ENCODE measurements around the gene ESR1. TPM values are rescaled to one million over a fixed set of nuclear protein-coding genes. Genes with fewer than 3 reads are reported as not detected.

The ESR1 gene
- total RNA-seq, 1 experiment from 2014 or later, result not detected

- Mint-ChIP-seq H3K27me3 (ENCODE audit: low read depth) (no peaks in the 10 kb centered on the region; the same call in 1 of the 2 replicates), H3K4me3 (no peak overlapping the region), H3K36me3 (ENCODE audit: insufficient read depth in 1 of 3, low read depth in 3 of 3) (no peaks in the 10 kb centered on the region), H3K9me3 (no peaks in the 10 kb centered on the region), H3K27ac (no peak overlapping the region), H3K4me1 (peaks cover 17 to 19% of the 10 kb centered on the region in 2 experiments)
- H3K23me2 ChIP-seq (ENCODE audit: insufficient read length, low read depth, low read length, poor library complexity, severe bottlenecking), result no peaks in the 10 kb centered on the region
- no peak overlapping the region for H3K4me2 ChIP-seq (ENCODE audit: insufficient read depth, insufficient read length, low read length)
- H3K18ac ChIP-seq (ENCODE audit: insufficient read length, low read depth, low read length), result no peak overlapping the region
- no CpG with 5 or more reads among the region's 6 CpGs for WGBS (ENCODE audit: extremely low coverage, insufficient read length, low lambda C conversion rate)
- no peak overlapping the region for H3T11ph ChIP-seq (ENCODE audit: low read length)
- H4K91ac ChIP-seq (ENCODE audit: insufficient read length, low read depth, low read length), result no peak overlapping the region
- TF ChIP-seq, protein P1, sequence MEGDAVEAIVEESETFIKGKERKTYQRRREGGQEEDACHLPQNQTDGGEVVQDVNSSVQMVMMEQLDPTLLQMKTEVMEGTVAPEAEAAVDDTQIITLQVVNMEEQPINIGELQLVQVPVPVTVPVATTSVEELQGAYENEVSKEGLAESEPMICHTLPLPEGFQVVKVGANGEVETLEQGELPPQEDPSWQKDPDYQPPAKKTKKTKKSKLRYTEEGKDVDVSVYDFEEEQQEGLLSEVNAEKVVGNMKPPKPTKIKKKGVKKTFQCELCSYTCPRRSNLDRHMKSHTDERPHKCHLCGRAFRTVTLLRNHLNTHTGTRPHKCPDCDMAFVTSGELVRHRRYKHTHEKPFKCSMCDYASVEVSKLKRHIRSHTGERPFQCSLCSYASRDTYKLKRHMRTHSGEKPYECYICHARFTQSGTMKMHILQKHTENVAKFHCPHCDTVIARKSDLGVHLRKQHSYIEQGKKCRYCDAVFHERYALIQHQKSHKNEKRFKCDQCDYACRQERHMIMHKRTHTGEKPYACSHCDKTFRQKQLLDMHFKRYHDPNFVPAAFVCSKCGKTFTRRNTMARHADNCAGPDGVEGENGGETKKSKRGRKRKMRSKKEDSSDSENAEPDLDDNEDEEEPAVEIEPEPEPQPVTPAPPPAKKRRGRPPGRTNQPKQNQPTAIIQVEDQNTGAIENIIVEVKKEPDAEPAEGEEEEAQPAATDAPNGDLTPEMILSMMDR (conservative IDR thresholded peaks at IDR 0.05), result no peak
- H2AK5ac ChIP-seq (ENCODE audit: insufficient read length, low read length), result no peak overlapping the region
- no peaks in the 10 kb centered on the region for H3K79me1 ChIP-seq (ENCODE audit: insufficient read depth, low read depth, low read length, poor library complexity, severe bottlenecking)
- no peak overlapping the region for H3K27ac ChIP-seq (ENCODE audit: insufficient read length, low read depth, low read length)
- H3K23ac ChIP-seq (ENCODE audit: insufficient read length, low read depth, low read length), result no peak overlapping the region
- H4K8ac ChIP-seq (replicated peaks; ENCODE audit: insufficient read length, low read depth, low read length), result no peak overlapping the region
- no peak overlapping the region for H2BK20ac ChIP-seq (ENCODE audit: low read depth, low read length, poor library complexity, severe bottlenecking)
- no peak for DNase-seq
- no peaks in the 10 kb centered on the region for H3K79me2 ChIP-seq (ENCODE audit: insufficient read depth, low read length)
- H3K14ac ChIP-seq (ENCODE audit: insufficient read depth, low read length), result no peak overlapping the region
- H3K27me3 ChIP-seq (ENCODE audit: insufficient read depth, low read length), result no peaks in the 10 kb centered on the region
- no peaks in the 10 kb centered on the region for H3K4me1 ChIP-seq (ENCODE audit: insufficient read depth, low read length)
- no peak overlapping the region for H3K9ac ChIP-seq (ENCODE audit: extremely low read depth, insufficient read length, low read length)
- no peaks in the 10 kb centered on the region for H3K9me3 ChIP-seq (ENCODE audit: control insufficient read depth, low read depth, low read length)
- H2BK5ac ChIP-seq (ENCODE audit: insufficient read length, low read length), result no peak overlapping the region
- H2BK15ac ChIP-seq (ENCODE audit: low read depth, low read length), result no peak overlapping the region
- H3K56ac ChIP-seq (ENCODE audit: insufficient read length, low read depth, low read length), result no peak overlapping the region
- H3K4ac ChIP-seq (ENCODE audit: low read depth, low read length), result no peak overlapping the region
- H2BK120ac ChIP-seq (ENCODE audit: low read depth, low read length, poor library complexity, severe bottlenecking), result no peak overlapping the region
- H2BK12ac ChIP-seq (ENCODE audit: insufficient read length, low read depth, low read length), result no peak overlapping the region
- H4K5ac ChIP-seq (ENCODE audit: insufficient read length, low read depth, low read length), result no peak overlapping the region
- no peaks in the 10 kb centered on the region for H4K20me1 ChIP-seq (ENCODE audit: control insufficient read depth, insufficient read depth, insufficient read length)
- no peak overlapping the region for H2AFZ ChIP-seq (ENCODE audit: low read length)
Observed at GRCh38 chr6:152093711-152094110, 286.2 kb downstream of the ESR1 start.
